Hepatocyte (in vitro differentiated cells): ENCODE measurements around the gene EEF2K. TPM values are rescaled to one million over a fixed set of nuclear protein-coding genes. Genes with fewer than 3 reads are reported as not detected.

Experiments used
- DNase-seq: peaks from one replicate; pipeline ENCODE4 v3.0.0-alpha.2; 2016; ENCODE audit warnings: low spot score
- H2AFZ ChIP-seq: fragments of 200-600 bp; sonication (generic); 2 replicates; pipeline ENCODE4 v1.6.0; 2016; ENCODE audit warnings: antibody characterized with exemption, mild to moderate bottlenecking
- H3K27ac ChIP-seq: fragments of 200-600 bp; sonication (generic); 2 replicates; pipeline ENCODE4 v1.5.1; 2016; ENCODE audit warnings: mild to moderate bottlenecking
- H3K27me3 ChIP-seq: fragments of 200-600 bp; sonication (generic); 2 replicates; pipeline ENCODE4 v1.6.1; 2016
- H3K36me3 ChIP-seq: fragments of 200-600 bp; sonication (generic); replicated peaks from 2 replicates; pipeline ENCODE4 v1.5.1; 2016; ENCODE audit warnings: low read depth; ENCODE audit not compliant: insufficient read depth
- H3K4me1 ChIP-seq: fragments of 200-600 bp; sonication (generic); 2 replicates; pipeline ENCODE4 v1.5.1; 2016; ENCODE audit warnings: mild to moderate bottlenecking, moderate library complexity; ENCODE audit not compliant: insufficient read depth
- H3K4me2 ChIP-seq: fragments of 200-600 bp; sonication (generic); 2 replicates; pipeline ENCODE4 v1.6.0; 2016
- H3K4me3 ChIP-seq: fragments of 200-600 bp; sonication (generic); 2 replicates; pipeline ENCODE4 v1.5.1; 2016; ENCODE audit warnings: mild to moderate bottlenecking
- H3K79me2 ChIP-seq: fragments of 200-600 bp; sonication (generic); 2 replicates; pipeline ENCODE4 v1.6.0; 2017; ENCODE audit warnings: mild to moderate bottlenecking
- H3K9me2 ChIP-seq: fragments of 200-600 bp; sonication (generic); replicated peaks from 2 replicates; pipeline ENCODE4 v1.6.0; 2017; ENCODE audit warnings: mild to moderate bottlenecking; ENCODE audit not compliant: insufficient read depth
- H3K9me3 ChIP-seq: fragments of 200-600 bp; sonication (generic); 2 replicates; pipeline ENCODE4 v1.5.1; 2016; ENCODE audit warnings: low read depth, mild to moderate bottlenecking
- H4K20me1 ChIP-seq: fragments of 200-600 bp; sonication (generic); 2 replicates; pipeline ENCODE4 v1.6.0; 2016; ENCODE audit warnings: mild to moderate bottlenecking; ENCODE audit not compliant: insufficient read depth, poor library complexity, severe bottlenecking
- CTCF ChIP-seq: fragments of 200-600 bp; sonication (generic); IDR thresholded peaks from 2 replicates; pipeline ENCODE4 v1.5.1; 2016; ENCODE audit warnings: antibody characterized with exemption, mild to moderate bottlenecking; ENCODE audit not compliant: poor library complexity
- EZH2 ChIP-seq: fragments of 200-600 bp; sonication (generic); IDR thresholded peaks from 2 replicates; pipeline ENCODE4 v1.6.1; 2016; ENCODE audit warnings: antibody characterized with exemption, mild to moderate bottlenecking, borderline replicate concordance
- EZH2phosphoT487 ChIP-seq: fragments of 200-600 bp; sonication (generic); IDR thresholded peaks from one replicate; pipeline ENCODE4 v1.6.1; 2018; ENCODE audit warnings: antibody characterized with exemption, mild to moderate bottlenecking, low read depth, moderate library complexity; ENCODE audit not compliant: unreplicated experiment, severe bottlenecking
- WGBS: methylation state at CpG from one replicate; pipeline ENCODE4 v1.1.6; 2016; ENCODE audit warnings: low lambda C conversion rate; ENCODE audit errors: missing lambda C conversion rate; 5-methylcytosine and 5-hydroxymethylcytosine counted together
- polyA plus RNA-seq: library from polyadenylated mRNA; unstranded; fragments of >200 nt; fragmentation: Nextera tagmentation; extraction: Ambion mirVana; gene quantifications from 2 replicates; pipeline ENCODE4 v1.2.1, GENCODE V29; 2016
- total RNA-seq: library from RNA; depleted of rRNA; stranded (reverse); fragments of >200 nt; gene quantifications from 2 replicates; pipeline ENCODE4 v1.2.3, GENCODE V29; 2014

The EEF2K gene
- total and polyA plus RNA-seq, 2 experiments from 2014 or later: 7.9 to 15.1 TPM

GRCh38 chr16:22252317-22252716, 46.2 kb downstream of the EEF2K start:
- Histone ChIP-seq H3K9me3 (no peaks in the 10 kb centered on the region), H2AFZ (no peak overlapping the region), H3K27ac (no peak overlapping the region), H3K79me2 (no peaks in the 10 kb centered on the region), H3K9me2 (no peaks in the 10 kb centered on the region), H3K4me1 (no peaks in the 10 kb centered on the region), H4K20me1 (no peaks in the 10 kb centered on the region), H3K4me3 (no peak overlapping the region), H3K4me2 (no peak overlapping the region), H3K27me3 (no peaks in the 10 kb centered on the region), H3K36me3 (no peaks in the 10 kb centered on the region)
- DNase-seq: no peak
- TF ChIP-seq EZH2phosphoT487 (no peak), CTCF (no peak), EZH2 (no peak)
- 98% methylated on average over 5 of the region's 5 CpGs for WGBS

DNA sequence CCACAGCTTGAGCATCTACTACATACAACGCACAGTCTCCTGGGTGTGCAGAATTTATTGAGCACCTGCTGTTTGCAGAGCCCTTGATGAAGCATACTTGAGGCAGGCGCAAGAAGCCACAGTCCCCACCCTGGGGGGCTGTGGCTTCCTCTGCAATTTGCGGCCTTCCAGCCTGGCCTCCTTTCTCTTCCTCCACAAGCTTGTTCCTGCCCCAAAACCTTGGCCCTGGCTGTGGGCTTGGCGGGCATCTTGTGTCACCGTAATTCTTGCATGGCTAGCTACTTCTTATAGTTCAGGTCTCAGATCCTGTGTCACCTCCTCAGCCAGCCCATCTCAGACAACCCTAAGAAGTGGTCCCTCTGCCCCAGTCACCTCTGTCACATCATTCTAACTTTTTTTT, 47.2 kb downstream of the EEF2K start:
- Histone ChIP-seq H3K36me3 (no peaks in the 10 kb centered on the region), H3K79me2 (no peaks in the 10 kb centered on the region), H3K4me2 (no peak overlapping the region), H3K27me3 (no peaks in the 10 kb centered on the region), H3K4me3 (no peak overlapping the region), H3K9me3 (no peaks in the 10 kb centered on the region), H2AFZ (no peak overlapping the region), H3K27ac (no peak overlapping the region), H3K9me2 (no peaks in the 10 kb centered on the region), H4K20me1 (no peaks in the 10 kb centered on the region), H3K4me1 (no peaks in the 10 kb centered on the region)
- no peak for DNase-seq
- TF ChIP-seq EZH2phosphoT487 (no peak), CTCF (no peak), EZH2 (no peak)
- WGBS: 97% methylated on average over 5 of the region's 5 CpGs

DNA sequence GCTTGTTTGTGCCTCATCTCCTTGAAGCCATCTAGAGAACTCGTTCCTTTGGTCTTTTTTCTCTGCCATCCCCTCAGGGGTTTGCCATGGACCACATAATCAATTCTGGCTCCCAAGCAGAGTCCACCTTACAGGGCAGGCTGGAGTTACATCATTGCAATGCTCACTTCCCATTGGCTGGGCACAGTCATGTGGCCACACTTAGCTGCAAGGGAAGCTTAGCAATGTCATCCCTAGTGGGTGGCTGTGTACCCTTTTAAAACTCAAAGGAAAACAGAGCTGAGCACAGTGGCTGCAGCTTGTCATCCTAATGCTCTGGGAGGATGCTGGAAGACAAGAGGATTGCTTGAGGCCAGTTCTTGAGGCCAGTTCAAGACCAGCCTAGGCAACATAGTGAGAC, 49.3 kb downstream of the EEF2K start:
- Histone ChIP-seq H3K27me3 (no peaks in the 10 kb centered on the region), H3K27ac (no peak overlapping the region), H3K4me3 (no peak overlapping the region), H3K4me2 (no peak overlapping the region), H4K20me1 (no peaks in the 10 kb centered on the region), H3K79me2 (no peaks in the 10 kb centered on the region), H3K9me3 (no peaks in the 10 kb centered on the region), H3K9me2 (no peaks in the 10 kb centered on the region), H2AFZ (no peak overlapping the region), H3K36me3 (no peaks in the 10 kb centered on the region), H3K4me1 (no peaks in the 10 kb centered on the region)
- no peak for DNase-seq
- no peak for TF ChIP-seq EZH2phosphoT487
- TF ChIP-seq CTCF: no peak
- TF ChIP-seq EZH2: no peak
- WGBS: 100% methylated on average over 1 of the region's 1 CpG

GRCh38 chr16:22257440-22257839, 51.4 kb downstream of the EEF2K start:
- TF ChIP-seq EZH2 (no peak), EZH2phosphoT487 (no peak), CTCF (no peak)
- H4K20me1 ChIP-seq: no peaks in the 10 kb centered on the region
- no peaks in the 10 kb centered on the region for H3K79me2 ChIP-seq
- no peak overlapping the region for H3K4me3 ChIP-seq
- H3K9me3 ChIP-seq: no peaks in the 10 kb centered on the region
- H3K27ac ChIP-seq: no peak overlapping the region
- WGBS: 94% methylated on average over 13 of the region's 13 CpGs
- H3K9me2 ChIP-seq: no peaks in the 10 kb centered on the region
- DNase-seq: no peak
- H3K27me3 ChIP-seq: no peaks in the 10 kb centered on the region
- H3K4me2 ChIP-seq: no peak overlapping the region
- no peaks in the 10 kb centered on the region for H3K4me1 ChIP-seq
- no peak overlapping the region for H2AFZ ChIP-seq
- H3K36me3 ChIP-seq: no peaks in the 10 kb centered on the region
